ENCODE data around the gene FOS. TPM values are rescaled to one million over a fixed set of nuclear protein-coding genes. Genes with fewer than 3 reads are reported as not detected.
A peak's percentile ranks its signal among the peaks of the same experiment; 100 is the strongest.
"Not testable (repeated sequence)": the region's sequence is repeated elsewhere in the genome, so short reads cannot be mapped to it uniquely, and the experiment has no call there.

The FOS gene
- total and polyA plus RNA-seq, 5 donors from 2014 or later: 56.8 to 1,673 (median 119) TPM

GRCh38 chr14:75280291-75280830 is 1.7 kb downstream of the FOS start:
- H3K4me1 ChIP-seq (ENCODE audit: control insufficient read depth, insufficient read depth, low read length, poor library complexity, severe bottlenecking): peaks cover 33% of the 10 kb centered on the region
- peaks cover 74% of the 10 kb centered on the region for H3K27me3 Mint-ChIP-seq

DNA sequence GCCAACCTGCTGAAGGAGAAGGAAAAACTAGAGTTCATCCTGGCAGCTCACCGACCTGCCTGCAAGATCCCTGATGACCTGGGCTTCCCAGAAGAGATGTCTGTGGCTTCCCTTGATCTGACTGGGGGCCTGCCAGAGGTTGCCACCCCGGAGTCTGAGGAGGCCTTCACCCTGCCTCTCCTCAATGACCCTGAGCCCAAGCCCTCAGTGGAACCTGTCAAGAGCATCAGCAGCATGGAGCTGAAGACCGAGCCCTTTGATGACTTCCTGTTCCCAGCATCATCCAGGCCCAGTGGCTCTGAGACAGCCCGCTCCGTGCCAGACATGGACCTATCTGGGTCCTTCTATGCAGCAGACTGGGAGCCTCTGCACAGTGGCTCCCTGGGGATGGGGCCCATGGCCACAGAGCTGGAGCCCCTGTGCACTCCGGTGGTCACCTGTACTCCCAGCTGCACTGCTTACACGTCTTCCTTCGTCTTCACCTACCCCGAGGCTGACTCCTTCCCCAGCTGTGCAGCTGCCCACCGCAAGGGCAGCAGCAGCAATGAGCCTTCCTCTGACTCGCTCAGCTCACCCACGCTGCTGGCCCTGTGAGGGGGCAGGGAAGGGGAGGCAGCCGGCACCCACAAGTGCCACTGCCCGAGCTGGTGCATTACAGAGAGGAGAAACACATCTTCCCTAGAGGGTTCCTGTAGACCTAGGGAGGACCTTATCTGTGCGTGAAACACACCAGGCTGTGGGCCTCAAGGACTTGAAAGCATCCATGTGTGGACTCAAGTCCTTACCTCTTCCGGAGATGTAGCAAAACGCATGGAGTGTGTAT is 2.4 kb downstream of the FOS start:
- H3K4me3 Mint-ChIP-seq: peak overlapping the region; percentile 22 to 86 (median 44)
- peak in 2 of 3 donors; percentile 38 to 39 for DNase-seq
- peaks cover 33% of the 10 kb centered on the region for H3K4me1 ChIP-seq (ENCODE audit: control insufficient read depth, insufficient read depth, low read length, poor library complexity, severe bottlenecking)
- peaks cover 6% of the 10 kb centered on the region for H3K27me3 ChIP-seq (ENCODE audit: control insufficient read depth, insufficient read depth, low read length)
- peaks cover 10% of the 10 kb centered on the region for H3K36me3 Mint-ChIP-seq
- no peak for ATAC-seq (ENCODE audit: low read depth in 2 of 2)
- H3K4me1 Mint-ChIP-seq: peaks cover 7 to 34% (median 26%) of the 10 kb centered on the region in 4 donors
- peaks cover 0 to 3% (median 0%) of the 10 kb centered on the region in 7 donors for H3K9me3 Mint-ChIP-seq
- peak overlapping the region; percentile 87 for H3K4me3 ChIP-seq (ENCODE audit: low read depth, low read length)
- H3K36me3 ChIP-seq (ENCODE audit: control insufficient read depth, insufficient read depth, low read length): peaks cover 18% of the 10 kb centered on the region
- no peaks in the 10 kb centered on the region for H3K9me3 ChIP-seq (ENCODE audit: control insufficient read depth in 2 of 2, low read length in 2 of 2)
- H3K27ac Mint-ChIP-seq: peak overlapping the region; percentile 71 to 98 (median 87)
- H3K27ac ChIP-seq (ENCODE audit: insufficient read depth, low read length, poor library complexity, severe bottlenecking): no peak overlapping the region
- peaks cover 74% of the 10 kb centered on the region for H3K27me3 Mint-ChIP-seq

More at GRCh38 chr14:75280291-75280830, 1.7 kb downstream of the FOS start:
- Histone ChIP-seq H3K27me3 (ENCODE audit: control insufficient read depth, insufficient read depth, low read length) (peaks cover 13% of the 10 kb centered on the region), H3K9me3 (ENCODE audit: control insufficient read depth in 2 of 2, low read length in 2 of 2) (no peaks in the 10 kb centered on the region), H3K36me3 (ENCODE audit: control insufficient read depth, insufficient read depth, low read length) (peaks cover 18% of the 10 kb centered on the region), H3K4me3 (ENCODE audit: low read depth, low read length) (peak overlapping the region; percentile 87), H3K27ac (ENCODE audit: insufficient read depth, low read length, poor library complexity, severe bottlenecking) (no peak overlapping the region)
- Mint-ChIP-seq H3K36me3 (peaks cover 10% of the 10 kb centered on the region), H3K27ac (peak overlapping the region; percentile 85 to 99 (median 98)), H3K4me3 (peak overlapping the region; percentile 22 to 90 (median 69)), H3K4me1 (peaks cover 7 to 37% (median 26%) of the 10 kb centered on the region in 4 donors), H3K9me3 (peaks cover 0 to 3% (median 0%) of the 10 kb centered on the region in 7 donors)
- ATAC-seq (ENCODE audit: low read depth in 2 of 2): no peak
- DNase-seq: no peak

- H3K4me1 Mint-ChIP-seq: peaks cover 7 to 32% (median 23%) of the 10 kb centered on the region in 4 donors
- no peak for ATAC-seq (ENCODE audit: low read depth in 2 of 2)
- peak overlapping the region; percentile 48 for H3K4me3 ChIP-seq (ENCODE audit: low read depth, low read length)
These were observed 3.0 kb downstream of the FOS start for GRCh38 chr14:75281654-75282019.

GRCh38 chr14:75282170-75282554 is 3.5 kb downstream of the FOS start:
- H3K4me3 Mint-ChIP-seq: peak overlapping the region in 1 of 4 donors; percentile 19
- DNase-seq: peak in 1 of 3 donors; percentile 24
- H3K9me3 Mint-ChIP-seq: peaks cover 0 to 3% (median 0%) of the 10 kb centered on the region in 7 donors
- peaks cover 7 to 30% (median 20%) of the 10 kb centered on the region in 4 donors for H3K4me1 Mint-ChIP-seq
- peaks cover 10% of the 10 kb centered on the region for H3K36me3 Mint-ChIP-seq
- H3K27ac Mint-ChIP-seq: peak overlapping the region in 1 of 3 donors; percentile 9
- H3K4me1 ChIP-seq (ENCODE audit: control insufficient read depth, insufficient read depth, low read length, poor library complexity, severe bottlenecking): peaks cover 26% of the 10 kb centered on the region
- H3K27me3 Mint-ChIP-seq: peaks cover 76% of the 10 kb centered on the region
- ATAC-seq (ENCODE audit: low read depth in 2 of 2): no peak
- H3K4me3 ChIP-seq (ENCODE audit: low read depth, low read length): peak overlapping the region; percentile 48
- H3K9me3 ChIP-seq (ENCODE audit: control insufficient read depth in 2 of 2, low read length in 2 of 2): no peaks in the 10 kb centered on the region
- peaks cover 3% of the 10 kb centered on the region for H3K27me3 ChIP-seq (ENCODE audit: control insufficient read depth, insufficient read depth, low read length)
- no peak overlapping the region for H3K27ac ChIP-seq (ENCODE audit: insufficient read depth, low read length, poor library complexity, severe bottlenecking)
- peaks cover 18% of the 10 kb centered on the region for H3K36me3 ChIP-seq (ENCODE audit: control insufficient read depth, insufficient read depth, low read length)

More at GRCh38 chr14:75281654-75282019, 3.0 kb downstream of the FOS start:
- H3K27me3 ChIP-seq (ENCODE audit: control insufficient read depth, insufficient read depth, low read length): peaks cover 4% of the 10 kb centered on the region
- H3K9me3 ChIP-seq (ENCODE audit: control insufficient read depth in 2 of 2, low read length in 2 of 2): no peaks in the 10 kb centered on the region
- H3K9me3 Mint-ChIP-seq: peaks cover 0 to 3% (median 0%) of the 10 kb centered on the region in 7 donors
- H3K27ac ChIP-seq (ENCODE audit: insufficient read depth, low read length, poor library complexity, severe bottlenecking): no peak overlapping the region
- H3K27ac Mint-ChIP-seq: peak overlapping the region in 1 of 3 donors; percentile 98
- H3K36me3 ChIP-seq (ENCODE audit: control insufficient read depth, insufficient read depth, low read length): peaks cover 18% of the 10 kb centered on the region
- H3K4me1 ChIP-seq (ENCODE audit: control insufficient read depth, insufficient read depth, low read length, poor library complexity, severe bottlenecking): peaks cover 32% of the 10 kb centered on the region
- H3K27me3 Mint-ChIP-seq: peaks cover 74% of the 10 kb centered on the region
- DNase-seq: no peak
- peak overlapping the region; percentile 8 to 86 (median 43) for H3K4me3 Mint-ChIP-seq
- peaks cover 10% of the 10 kb centered on the region for H3K36me3 Mint-ChIP-seq

GRCh38 chr14:75282555-75283161 is 4.0 kb downstream of the FOS start:
- H3K4me3 ChIP-seq (ENCODE audit: low read depth, low read length): not testable (repeated sequence)

DNA sequence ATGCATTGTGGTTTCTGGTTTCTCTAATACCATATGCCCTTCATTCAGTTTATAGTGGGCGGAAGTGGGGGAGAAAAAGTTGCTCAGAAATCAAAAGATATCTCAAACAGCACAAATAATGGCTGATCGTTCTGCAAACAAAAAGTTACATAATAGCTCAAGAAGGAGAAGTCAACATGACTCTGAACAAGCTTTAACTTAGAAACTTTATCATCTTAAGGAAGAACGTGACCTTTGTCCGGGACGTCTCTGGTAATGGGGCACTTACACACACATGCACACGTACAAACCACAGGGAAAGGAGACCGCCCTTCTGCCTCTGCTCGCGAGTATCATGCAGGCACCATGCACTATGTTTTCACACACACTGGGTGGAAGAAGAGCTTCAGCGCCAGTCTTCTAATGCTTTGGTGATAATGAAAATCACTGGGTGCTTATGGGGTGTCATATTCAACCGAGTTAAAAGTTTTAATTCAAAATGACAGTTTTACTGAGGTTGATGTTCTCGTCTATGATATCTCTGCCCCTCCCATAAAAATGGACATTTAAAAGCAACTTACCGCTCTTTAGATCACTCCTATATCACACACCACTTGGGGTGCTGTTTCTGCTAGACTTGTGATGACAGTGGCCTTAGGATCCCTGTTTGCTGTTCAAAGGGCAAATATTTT is 4.7 kb downstream of the FOS start:
- ATAC-seq (ENCODE audit: low read depth in 2 of 2): no peak
- peaks cover 18% of the 10 kb centered on the region for H3K36me3 ChIP-seq (ENCODE audit: control insufficient read depth, insufficient read depth, low read length)
- H3K4me3 ChIP-seq (ENCODE audit: low read depth, low read length): no peak overlapping the region
- H3K4me1 Mint-ChIP-seq: peaks cover 2 to 21% (median 17%) of the 10 kb centered on the region in 4 donors
- peaks cover 15% of the 10 kb centered on the region for H3K4me1 ChIP-seq (ENCODE audit: control insufficient read depth, insufficient read depth, low read length, poor library complexity, severe bottlenecking)
- H3K36me3 Mint-ChIP-seq: peaks cover 10% of the 10 kb centered on the region
- no peak overlapping the region for H3K27ac ChIP-seq (ENCODE audit: insufficient read depth, low read length, poor library complexity, severe bottlenecking)
- peaks cover 8% of the 10 kb centered on the region for H3K27me3 ChIP-seq (ENCODE audit: control insufficient read depth, insufficient read depth, low read length)
- H3K9me3 ChIP-seq (ENCODE audit: control insufficient read depth in 2 of 2, low read length in 2 of 2): no peaks in the 10 kb centered on the region
- peaks cover 72% of the 10 kb centered on the region for H3K27me3 Mint-ChIP-seq
- DNase-seq: peak in 1 of 3 donors; percentile 46
- H3K9me3 Mint-ChIP-seq: peaks cover 0 to 3% (median 0%) of the 10 kb centered on the region in 7 donors
- peak overlapping the region in 1 of 4 donors; percentile 19 for H3K4me3 Mint-ChIP-seq
- H3K27ac Mint-ChIP-seq: no peak overlapping the region

More at GRCh38 chr14:75282555-75283161, 4.0 kb downstream of the FOS start:
- H3K9me3 ChIP-seq (ENCODE audit: control insufficient read depth in 2 of 2, low read length in 2 of 2); H3K9me3 Mint-ChIP-seq; H3K36me3 Mint-ChIP-seq; ATAC-seq (ENCODE audit: low read depth in 2 of 2); H3K27ac ChIP-seq (ENCODE audit: insufficient read depth, low read length, poor library complexity, severe bottlenecking); H3K27me3 ChIP-seq (ENCODE audit: control insufficient read depth, insufficient read depth, low read length): not testable (repeated sequence)
- peak in 2 of 3 donors; percentile 45 to 65 for DNase-seq
- Histone ChIP-seq H3K4me1 (ENCODE audit: control insufficient read depth, insufficient read depth, low read length, poor library complexity, severe bottlenecking) (peaks cover 21% of the 10 kb centered on the region), H3K36me3 (ENCODE audit: control insufficient read depth, insufficient read depth, low read length) (peaks cover 18% of the 10 kb centered on the region)
- Mint-ChIP-seq H3K4me1 (peaks cover 7 to 28% (median 19%) of the 10 kb centered on the region in 4 donors), H3K4me3 (peak overlapping the region in 2 of 4 donors; percentile 16 to 19), H3K27ac (peak overlapping the region in 1 of 3 donors; percentile 9), H3K27me3 (peaks cover 77% of the 10 kb centered on the region)
